Sigmoid colon (tissue), 4 donors: ENCODE measurements around the gene HIF3A.

Source experiments
- POLR2AphosphoS5 ChIP-seq, 4 donors: sonication (generic); formaldehyde crosslinking; IDR thresholded peaks; one replicate each; pipeline ENCODE4 v1.6.1; 2017; ENCODE audit warnings: antibody characterized with exemption in 4 of 4
- TF ChIP-seq, protein P1 (sequence below), 4 experiments: fragments of 450-650 bp in 3 of 4; fragments of 200-600 bp in 1 of 4; IDR thresholded peaks; one replicate each; pipeline ENCODE4 v1.5.1; 2016 to 2019; ENCODE audit warnings: antibody characterized with exemption in 4 of 4, mild to moderate bottlenecking in 3 of 4, moderate library complexity in 2 of 4

DNA sequence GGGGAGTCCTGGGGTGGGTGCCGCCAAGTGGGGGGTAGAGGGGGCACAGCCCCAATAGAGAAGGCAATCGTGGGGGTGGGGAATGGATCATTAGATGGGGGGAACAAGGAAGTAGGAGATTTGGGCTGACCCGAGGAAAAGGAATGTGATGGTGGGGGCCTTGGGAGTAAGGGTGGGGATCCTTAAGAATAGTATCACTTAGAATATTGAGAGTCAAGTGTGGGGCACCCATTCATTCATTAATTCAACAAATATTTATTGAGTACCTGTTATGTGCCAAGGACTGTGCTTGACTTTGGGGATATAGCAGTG lies 50.7 kb downstream of the HIF3A start:
- TF ChIP-seq, protein P1, sequence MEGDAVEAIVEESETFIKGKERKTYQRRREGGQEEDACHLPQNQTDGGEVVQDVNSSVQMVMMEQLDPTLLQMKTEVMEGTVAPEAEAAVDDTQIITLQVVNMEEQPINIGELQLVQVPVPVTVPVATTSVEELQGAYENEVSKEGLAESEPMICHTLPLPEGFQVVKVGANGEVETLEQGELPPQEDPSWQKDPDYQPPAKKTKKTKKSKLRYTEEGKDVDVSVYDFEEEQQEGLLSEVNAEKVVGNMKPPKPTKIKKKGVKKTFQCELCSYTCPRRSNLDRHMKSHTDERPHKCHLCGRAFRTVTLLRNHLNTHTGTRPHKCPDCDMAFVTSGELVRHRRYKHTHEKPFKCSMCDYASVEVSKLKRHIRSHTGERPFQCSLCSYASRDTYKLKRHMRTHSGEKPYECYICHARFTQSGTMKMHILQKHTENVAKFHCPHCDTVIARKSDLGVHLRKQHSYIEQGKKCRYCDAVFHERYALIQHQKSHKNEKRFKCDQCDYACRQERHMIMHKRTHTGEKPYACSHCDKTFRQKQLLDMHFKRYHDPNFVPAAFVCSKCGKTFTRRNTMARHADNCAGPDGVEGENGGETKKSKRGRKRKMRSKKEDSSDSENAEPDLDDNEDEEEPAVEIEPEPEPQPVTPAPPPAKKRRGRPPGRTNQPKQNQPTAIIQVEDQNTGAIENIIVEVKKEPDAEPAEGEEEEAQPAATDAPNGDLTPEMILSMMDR (IDR thresholded peaks at IDR 0.05): no peak
- no peak for TF ChIP-seq POLR2AphosphoS5 (IDR thresholded peaks at IDR 0.05)
